HG02610 (cell line): Measurements from ENCODE around the gene MSX1.
"Not testable (repeated sequence)": the region's sequence is repeated elsewhere in the genome, so short reads cannot be mapped to it uniquely, and the experiment has no call there.

Experiments used
- ATAC-seq: cut with Tn5 transposase; IDR thresholded peaks from one replicate; pipeline ENCODE4 v1.9.1; 2021; ENCODE audit warnings: mild to moderate bottlenecking, moderate library complexity; ENCODE audit not compliant: unreplicated experiment

Gene MSX1

DNA sequence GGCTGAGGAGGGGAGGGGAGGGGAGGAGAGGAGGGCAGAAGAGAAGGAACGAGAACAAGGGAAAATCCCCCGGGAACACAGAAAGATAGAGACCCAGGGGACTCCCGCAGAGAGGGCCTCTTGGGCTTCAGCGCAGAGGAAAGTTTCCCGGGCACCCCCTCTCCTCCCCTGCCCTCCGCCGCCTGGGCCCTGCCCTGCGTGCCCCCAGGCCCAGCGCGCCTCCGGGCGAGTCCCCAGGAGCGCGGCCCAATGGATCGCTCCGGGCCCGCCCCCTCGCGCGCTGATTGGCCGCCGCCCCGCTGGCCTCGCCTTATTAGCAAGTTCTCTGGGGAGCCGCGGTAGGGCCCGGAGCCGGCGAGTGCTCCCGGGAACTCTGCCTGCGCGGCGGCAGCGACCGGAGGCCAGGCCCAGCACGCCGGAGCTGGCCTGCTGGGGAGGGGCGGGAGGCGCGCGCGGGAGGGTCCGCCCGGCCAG, at the start of gene MSX1:
Gene MSX1 (plus strand): TSS at position 341 of the 474 bp plus-strand sequence. CDS start 235 bp downstream, outside the sequence.
- peak; percentile 81 for ATAC-seq

DNA sequence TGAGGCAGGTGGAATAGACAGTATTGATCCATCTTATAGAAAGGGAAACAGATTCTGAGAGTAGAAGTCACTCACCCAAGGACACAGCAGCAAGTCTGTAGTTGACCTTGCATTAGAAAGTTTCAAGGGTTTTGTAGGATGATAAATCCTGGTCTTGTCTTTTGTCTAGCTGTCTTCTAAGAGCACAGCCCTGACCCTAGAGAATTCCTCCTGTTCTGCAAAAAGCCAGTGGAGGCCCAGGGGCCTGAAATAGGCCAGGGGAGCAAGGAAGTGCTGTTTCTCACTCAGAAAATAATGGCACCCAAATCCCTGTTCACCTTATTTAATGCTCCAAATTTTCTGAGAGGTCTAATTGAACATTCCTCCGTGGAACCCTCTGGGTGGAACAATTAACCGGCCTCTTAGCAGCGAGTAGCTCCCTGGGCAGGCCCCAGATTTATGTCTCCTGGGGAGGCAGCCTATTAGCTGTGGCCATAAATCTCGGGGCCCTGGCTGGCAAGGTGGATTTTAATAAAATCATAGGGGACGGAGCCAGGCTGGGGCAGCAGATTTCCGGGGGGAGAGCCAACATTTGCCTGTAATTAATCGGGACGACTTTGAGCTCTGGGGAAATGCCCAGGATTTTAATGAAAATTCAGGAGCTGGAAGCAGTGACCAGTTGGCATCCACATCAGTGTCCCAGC, 49.2 kb upstream of the MSX1 start:
- no peak for ATAC-seq

DNA sequence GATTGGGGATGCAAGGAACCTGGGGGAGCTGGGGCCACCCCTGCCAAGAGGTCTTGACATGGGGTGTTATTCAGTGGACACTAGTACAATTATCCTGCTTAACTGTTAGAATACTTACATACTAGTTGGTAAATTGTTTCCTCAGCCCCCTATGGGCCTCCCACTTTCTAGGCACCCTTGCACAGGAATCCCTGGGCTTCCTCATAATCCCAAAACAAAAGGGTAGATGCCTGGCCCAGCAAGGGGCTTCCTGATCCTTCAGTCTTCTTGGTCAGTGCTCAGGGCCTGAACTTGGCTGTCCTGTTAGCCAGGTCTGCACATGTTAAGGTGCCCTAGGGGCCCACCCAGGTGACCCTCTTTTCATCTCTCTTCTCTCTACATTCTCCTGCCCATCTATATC, 48.7 kb upstream of the MSX1 start:
- no peak for ATAC-seq

DNA sequence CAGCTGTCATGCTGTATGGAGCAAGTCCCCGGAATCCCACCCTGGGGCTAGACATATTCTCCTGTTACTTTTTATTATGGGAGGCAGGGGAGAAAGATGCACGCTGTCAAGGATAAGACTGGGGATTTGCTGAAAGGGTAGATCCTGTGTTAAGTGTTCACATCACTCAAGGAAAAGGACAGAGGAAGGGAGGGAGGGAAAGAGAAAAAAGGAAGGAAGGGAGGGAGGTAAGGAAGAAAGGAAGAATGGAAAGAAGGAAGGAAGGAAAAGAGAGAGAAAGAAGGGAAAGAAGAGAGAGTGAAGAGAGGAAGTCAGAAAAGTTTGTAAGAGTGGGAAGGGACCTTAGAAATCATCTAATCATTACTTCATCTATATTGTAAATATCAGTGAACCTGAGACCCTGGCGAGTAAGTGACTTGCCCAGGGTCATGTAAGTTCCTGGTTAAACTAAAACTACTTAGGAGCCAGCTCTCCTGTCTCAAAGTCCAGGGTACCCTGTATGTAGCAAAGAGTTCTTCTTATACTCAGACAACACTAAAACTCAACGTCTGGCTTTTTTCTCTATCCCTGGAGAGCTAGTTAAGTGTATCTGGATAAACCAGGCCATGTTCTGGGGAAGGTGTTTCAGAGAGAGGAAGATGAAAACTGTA, 47.2 kb upstream of the MSX1 start:
- ATAC-seq: no peak

DNA sequence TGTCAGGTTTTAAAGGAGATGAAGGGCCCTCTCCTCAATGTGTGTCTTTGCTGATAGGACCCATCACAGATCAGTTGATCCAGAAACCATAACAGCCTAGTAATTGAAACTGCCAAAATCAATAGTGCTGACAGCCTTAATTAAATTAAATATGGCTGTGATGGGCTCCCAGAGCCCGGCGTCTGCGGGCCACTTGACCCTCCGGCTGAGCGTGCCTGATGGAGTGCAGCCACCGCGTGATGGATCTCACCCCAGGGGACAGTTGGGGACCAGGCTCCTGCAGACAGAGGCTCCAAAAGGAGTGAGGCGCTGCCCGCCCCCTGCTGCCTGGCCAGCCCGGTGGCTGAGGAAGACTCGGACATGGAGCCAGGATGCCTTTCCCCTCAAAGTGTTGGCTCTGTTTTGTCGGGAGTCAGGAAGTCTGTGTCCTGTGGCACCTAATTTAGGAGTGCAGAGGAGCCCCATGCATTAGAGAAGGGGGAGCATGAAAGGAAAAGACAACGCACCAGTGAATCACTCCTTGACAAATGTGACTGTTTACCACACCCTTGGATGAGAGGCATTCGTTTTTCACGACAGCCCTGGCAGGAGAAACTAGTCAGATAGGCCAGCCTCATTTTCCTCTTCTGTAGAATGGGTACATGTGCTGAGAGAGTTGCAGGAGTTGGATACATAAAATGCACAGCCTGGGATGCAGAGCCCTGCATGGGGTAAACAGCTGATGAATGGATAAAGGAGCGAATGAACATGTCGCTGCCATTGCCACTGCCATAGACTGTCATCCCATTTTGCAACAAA, 40.9 kb upstream of the MSX1 start:
- ATAC-seq: no peak

DNA sequence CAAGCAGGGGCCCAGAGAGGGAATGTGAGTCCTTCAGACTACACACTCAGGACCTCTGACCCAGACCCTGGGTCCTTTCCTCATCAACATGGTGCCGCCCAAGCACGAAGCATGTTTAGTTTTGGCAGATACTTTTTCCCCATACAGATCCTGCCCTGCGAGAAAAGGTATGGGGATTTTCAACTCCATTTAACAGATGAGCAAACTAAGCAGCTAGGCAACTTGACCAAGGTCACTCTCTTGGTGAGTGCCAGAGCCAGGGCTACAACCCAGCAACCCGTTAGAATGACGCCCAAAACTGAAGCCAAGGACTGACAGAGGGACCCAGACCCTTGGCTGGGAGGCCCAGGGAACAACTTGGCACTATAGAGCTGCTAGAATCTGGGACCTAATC, 40.3 kb upstream of the MSX1 start:
- ATAC-seq: no peak

DNA sequence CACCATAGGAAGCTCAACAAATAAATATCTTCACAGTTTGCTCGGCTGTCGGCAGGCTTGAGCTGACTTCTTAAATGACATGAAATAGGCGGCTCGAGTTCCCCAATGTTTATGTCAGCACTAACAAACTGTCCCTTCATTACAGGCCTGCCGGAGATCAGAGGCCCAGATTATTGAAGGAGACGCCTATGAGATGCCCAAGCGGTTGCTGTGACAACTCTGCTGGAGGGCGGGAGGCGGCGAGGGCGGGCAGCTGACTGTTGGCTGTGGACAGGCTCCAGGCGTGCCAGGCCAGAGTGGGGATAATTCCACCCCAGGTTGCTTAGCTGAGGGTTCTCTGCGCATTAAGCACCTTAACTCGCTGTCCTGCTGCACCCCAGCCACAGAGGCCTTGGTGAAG, 39.2 kb upstream of the MSX1 start:
- ATAC-seq: no peak

DNA sequence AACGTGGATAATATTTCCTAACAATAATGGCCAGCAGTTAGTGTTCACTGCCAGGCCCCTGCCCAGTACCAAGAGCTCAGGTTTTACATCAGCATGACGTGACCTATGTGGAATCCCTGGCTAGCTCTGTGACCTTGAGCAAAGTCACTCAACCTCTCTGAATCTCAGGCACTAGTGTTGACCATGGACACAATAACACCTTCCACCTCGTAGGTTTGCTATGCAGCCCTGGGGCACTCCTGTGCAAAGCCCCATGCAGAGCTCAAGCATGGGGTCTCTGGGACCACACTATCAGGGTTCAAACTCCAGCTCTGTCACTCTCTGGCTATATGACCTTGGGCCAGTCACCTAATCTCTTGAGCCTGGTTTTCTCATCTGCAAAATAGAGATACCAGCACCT, 38.7 kb upstream of the MSX1 start:
- no peak for ATAC-seq

DNA sequence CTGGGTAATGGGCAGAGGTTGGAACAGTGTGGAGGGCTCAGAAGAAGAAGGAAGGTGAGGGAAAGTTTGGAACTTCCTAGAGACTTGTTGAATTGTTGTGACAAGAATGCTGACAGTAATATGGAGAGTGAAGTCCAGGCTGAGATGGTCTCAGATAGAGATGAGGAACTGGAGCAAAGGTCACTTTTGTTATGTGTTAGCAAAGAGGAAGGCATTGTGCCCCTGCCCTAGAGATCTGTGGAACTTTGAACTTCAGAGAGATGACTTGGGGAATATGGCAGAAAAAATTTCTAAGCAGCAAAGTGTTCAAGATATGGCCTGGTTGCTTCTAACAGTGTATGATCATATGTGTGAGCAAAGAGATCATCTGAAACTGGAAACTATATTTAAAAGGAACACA, 37.9 kb upstream of the MSX1 start:
- ATAC-seq: no peak

DNA sequence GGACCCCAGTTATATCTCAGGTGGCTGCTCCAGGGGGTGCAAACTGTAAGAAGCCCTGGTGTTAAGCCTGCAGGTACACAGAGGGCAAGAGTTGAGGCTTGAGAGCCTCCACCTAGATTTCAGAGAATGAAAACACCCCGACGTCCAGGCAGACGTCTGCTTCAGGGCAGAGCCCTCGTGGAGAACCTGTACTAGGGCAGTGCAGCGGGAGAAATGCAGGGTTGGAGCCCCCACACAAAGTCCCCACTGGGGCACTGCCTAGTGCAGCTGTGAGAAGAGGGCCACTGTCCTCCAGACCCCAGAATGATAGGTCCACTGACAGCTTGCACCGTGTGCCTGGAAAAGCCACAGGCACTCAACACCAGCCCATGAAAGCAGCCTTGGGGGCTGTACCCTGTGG, 37.2 kb upstream of the MSX1 start:
- not testable (repeated sequence) for ATAC-seq

DNA sequence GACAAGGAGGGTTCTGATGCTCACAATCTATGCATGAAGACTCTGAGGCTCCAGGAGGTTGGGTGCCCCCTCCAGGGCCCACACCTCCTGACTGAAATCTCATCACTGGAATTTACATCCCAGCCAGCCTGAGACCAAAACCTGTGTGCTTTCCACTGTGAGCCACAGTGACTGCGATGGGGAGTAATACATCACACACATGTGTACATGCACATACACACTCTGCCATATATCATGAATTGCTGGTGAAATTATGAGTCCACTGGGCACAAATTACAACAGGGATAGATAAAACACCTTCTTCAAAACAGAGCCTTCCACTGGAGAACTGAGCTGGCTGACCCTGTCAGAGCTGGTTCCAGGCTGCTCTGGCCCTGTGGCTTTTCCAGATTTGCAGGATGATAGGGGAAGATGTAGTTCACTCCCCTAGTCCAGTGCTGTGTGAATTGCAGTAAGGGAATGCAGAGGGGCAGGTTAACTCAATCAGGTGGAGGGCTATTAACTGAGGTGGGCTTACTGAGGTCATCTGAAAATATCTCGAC, 35.8 kb upstream of the MSX1 start:
- no peak for ATAC-seq

DNA sequence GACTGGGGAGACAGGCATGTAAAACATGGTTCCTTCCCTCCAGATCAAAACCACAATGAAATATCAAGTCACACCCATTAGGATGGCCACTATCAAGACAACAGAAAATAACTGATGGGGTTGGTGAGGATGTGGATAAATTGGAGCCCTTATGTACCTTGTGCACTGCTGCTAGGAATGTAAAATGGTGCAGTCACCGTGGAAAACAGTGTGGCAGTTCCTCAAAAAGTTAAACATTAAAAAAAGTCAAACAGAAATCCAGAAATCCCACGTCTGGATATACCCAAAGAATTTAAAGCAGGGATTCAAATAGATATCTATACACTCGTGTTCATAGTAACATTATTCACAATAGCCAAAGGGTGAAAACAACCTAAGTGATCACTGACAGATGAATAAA, 35.2 kb upstream of the MSX1 start:
- no peak for ATAC-seq

DNA sequence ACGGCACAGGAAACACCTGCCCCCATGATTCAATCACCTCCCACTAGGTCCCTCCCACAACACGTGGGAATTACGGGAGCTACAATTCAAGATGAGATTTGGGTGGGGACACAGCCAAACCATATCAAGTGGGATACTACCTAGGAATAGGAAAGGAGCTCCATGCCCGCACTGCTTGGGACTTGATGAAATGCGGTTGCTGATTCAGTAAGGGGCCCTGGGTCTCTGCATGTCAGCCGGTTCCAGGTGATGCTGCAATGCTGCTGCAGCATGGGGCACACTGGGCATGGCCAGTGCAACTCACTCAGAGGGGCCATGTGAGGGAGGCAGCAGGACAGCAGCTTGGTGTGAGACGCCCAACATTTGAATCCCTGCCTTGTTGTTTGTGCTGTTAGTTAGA, 34.0 kb upstream of the MSX1 start:
- ATAC-seq: no peak

DNA sequence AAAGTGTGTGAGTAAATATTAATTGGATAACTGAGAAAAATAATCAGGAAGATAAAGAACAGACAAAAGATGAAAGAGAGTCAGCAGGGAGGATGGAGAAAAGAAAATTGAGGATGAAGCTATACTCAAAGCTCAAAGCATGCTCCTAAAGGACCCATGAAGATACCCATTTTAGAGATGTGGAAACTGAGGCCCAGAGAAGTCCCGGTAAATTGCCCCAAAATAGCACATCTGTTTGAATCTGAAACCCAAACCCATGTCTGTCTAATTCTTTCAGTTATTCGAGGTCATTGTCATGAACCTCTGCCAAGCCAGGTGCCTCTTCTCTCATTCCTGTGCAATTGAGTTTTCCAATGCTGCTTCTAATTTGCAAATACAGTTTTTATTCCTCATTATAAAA, 29.6 kb upstream of the MSX1 start:
- ATAC-seq: no peak

DNA sequence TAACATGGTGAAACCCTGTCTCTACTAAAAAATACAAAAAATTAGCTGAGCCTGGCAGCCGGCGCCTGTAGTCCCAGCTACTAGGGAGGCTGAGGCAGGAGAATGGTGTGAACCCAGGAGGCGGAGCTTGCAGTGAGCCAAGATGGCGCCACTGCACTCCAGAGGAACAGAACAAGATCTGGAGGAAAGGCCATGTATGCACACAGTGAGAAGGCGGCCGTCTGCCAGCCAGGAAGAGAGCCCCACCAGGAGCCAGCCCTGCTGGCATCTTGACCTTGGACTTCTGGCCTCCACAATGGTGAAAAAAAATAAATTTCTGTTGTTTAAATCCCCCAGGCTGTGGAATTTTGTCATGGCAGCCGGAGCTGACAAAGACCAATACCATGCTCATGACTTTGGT, 28.2 kb upstream of the MSX1 start:
- no peak for ATAC-seq

DNA sequence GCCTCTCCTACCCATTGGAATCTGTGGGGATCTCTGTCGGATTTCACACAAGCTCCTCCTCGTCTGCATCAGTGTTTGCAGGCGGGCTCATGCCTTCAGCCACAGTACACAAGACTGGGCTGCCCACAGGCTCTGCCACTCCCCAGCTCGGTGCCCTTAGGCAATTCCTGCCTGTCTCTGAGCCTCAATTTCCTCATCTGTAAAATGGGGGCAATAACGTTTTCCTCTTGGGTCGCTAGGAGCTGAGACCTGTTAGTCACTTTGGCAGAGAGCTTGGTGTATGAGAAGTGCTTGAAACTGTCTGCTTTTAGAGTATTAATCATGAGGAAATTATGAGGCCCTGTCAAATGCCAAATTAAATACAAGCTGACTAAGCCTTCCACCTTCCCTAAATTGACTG, 27.6 kb upstream of the MSX1 start:
- no peak for ATAC-seq

DNA sequence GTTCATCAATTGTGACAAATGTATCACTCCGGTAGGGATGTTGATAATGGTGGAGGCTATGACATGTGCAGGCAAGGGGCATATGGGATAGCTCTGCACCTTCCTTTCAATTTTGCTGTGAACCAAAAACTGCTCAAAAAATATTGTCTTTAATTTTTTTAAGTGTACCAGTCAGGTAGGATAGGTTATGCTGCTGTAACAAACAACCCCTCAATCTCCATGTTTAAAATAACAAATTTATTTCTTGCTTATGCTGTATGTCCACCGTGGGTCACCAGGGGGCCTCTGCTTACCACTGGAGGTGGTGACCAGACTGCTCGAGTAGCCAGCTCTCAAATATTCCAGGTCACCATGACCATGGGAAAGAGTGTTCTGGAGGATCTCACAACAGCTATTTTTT, 23.4 kb upstream of the MSX1 start:
- ATAC-seq: no peak

DNA sequence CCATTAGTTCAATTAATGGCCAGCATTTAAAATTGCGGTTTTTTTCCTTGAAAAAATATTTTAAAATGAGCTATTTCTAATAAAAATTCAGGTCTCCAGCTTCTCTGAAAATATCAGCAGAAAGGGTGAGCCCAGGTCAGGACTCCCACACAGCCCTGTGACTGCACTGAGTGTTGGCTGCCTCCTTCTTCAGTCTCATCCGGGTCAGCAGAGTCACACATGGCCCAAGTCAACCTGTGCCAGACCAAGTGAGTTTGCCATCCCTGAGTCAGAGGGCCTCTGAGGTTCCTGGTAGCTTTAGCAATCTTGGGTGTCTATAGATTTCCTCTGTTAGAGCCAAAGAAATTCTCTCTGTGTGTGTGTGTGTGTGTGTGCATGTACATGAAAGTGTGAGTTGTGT, 22.1 kb upstream of the MSX1 start:
- ATAC-seq: no peak

DNA sequence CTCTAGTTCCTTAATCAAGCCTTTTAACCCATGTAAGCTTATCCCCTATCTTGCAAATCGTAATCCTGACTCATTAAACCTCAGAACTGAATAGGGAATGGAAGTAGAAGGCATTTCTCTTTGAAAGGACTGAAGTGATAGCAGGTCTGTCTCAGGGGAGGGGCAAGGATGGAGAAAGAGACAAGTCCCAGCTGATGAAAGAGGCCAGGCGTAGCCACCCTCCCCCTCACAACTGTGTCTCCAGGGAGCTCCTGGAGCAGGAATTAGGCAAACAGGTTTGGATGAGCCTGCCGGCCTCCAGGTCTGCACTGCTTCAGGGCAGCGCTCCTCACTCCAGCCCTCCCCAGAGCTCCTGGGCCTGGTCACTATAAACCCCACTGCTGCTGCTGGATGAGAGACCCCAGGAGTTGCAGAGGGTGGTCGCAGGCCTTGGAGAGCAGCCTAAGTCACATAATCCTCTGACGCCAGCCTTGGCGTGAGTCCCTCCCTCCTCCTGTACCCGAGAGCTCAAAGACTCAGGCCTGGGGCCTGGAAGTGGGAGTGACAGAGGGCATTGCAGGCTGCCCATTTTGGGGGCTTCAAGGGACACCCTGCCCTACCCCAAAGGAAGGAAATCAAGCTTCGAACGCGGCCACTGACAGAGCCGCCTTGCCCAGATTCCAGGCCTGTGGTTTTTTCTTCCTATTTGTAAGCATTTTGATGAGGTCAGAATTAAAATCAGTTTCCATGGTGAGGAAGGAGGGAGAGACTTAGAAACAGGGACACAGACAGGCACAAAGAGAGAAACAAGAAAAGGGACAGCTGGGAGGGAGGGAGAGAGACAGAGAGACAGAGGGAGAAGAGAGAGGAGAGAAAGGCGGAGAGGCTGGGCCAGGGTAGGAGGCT, 21.2 kb upstream of the MSX1 start:
- ATAC-seq: no peak

DNA sequence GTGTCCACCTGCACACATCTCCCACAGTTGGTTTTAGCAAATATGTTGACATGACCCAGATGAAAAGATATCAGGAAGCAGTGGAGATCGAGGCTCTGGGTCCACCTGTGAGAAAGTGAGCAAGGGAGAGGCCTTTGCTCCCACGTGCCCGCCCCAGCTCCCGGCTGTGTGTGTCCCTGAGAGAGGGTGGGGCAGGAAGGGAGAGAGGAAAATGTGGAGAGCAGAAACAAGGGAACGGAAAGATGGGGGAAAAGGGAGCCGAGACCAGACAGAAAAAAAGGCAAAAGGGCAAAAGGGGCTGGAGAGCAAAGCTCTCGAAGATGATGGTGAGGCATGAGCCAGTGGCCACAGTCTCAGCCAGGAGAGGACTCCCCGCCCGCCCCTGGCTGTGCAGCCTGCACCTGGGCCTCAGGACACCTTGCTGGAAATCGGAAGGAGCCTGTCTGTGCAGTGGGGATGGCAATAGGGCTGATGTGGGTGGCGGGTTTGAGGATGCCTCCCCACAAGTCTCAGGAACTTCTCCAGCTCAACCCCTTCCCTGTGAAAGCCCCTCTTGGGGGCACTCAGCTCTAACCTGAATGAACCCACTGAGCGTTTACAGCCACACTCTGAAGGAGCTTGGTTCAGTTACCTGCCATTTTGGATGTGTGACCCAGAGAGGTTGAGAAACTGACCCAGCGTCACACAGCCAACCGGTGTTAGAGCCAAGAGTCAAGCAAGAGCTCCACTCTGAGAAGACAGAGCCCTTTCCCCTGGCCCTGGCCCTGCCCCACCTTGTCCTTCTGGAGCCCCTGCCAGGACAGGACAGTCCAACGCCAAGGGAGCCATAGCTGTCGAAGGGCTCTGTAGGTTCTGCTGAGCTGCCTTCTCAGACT, 20.3 kb upstream of the MSX1 start:
- no peak for ATAC-seq
